ENCODE data around the gene TXNDC16.

GRCh38 chr14:52494444-52494843 lies 57.9 kb downstream of the TXNDC16 start:
- TF ChIP-seq, protein P1, sequence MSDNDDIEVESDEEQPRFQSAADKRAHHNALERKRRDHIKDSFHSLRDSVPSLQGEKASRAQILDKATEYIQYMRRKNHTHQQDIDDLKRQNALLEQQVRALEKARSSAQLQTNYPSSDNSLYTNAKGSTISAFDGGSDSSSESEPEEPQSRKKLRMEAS (IDR thresholded peaks at IDR 0.05), result no peak
- TF ChIP-seq FOSB (CRISPR knock-in tag; IDR thresholded peaks at IDR 0.05) (no peak), CEBPB (IDR thresholded peaks at IDR 0.05) (no peak), RAD21 (conservative IDR thresholded peaks at IDR 0.05 in 1 of 2, IDR thresholded peaks at IDR 0.05 in 1 of 2) (no peak), MYC (IDR thresholded peaks at IDR 0.05; ENCODE audit: borderline replicate concordance, low read length) (no peak)
- TF ChIP-seq, protein P2, sequence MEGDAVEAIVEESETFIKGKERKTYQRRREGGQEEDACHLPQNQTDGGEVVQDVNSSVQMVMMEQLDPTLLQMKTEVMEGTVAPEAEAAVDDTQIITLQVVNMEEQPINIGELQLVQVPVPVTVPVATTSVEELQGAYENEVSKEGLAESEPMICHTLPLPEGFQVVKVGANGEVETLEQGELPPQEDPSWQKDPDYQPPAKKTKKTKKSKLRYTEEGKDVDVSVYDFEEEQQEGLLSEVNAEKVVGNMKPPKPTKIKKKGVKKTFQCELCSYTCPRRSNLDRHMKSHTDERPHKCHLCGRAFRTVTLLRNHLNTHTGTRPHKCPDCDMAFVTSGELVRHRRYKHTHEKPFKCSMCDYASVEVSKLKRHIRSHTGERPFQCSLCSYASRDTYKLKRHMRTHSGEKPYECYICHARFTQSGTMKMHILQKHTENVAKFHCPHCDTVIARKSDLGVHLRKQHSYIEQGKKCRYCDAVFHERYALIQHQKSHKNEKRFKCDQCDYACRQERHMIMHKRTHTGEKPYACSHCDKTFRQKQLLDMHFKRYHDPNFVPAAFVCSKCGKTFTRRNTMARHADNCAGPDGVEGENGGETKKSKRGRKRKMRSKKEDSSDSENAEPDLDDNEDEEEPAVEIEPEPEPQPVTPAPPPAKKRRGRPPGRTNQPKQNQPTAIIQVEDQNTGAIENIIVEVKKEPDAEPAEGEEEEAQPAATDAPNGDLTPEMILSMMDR (IDR thresholded peaks at IDR 0.05), result no peak
- TF ChIP-seq, protein P3, sequence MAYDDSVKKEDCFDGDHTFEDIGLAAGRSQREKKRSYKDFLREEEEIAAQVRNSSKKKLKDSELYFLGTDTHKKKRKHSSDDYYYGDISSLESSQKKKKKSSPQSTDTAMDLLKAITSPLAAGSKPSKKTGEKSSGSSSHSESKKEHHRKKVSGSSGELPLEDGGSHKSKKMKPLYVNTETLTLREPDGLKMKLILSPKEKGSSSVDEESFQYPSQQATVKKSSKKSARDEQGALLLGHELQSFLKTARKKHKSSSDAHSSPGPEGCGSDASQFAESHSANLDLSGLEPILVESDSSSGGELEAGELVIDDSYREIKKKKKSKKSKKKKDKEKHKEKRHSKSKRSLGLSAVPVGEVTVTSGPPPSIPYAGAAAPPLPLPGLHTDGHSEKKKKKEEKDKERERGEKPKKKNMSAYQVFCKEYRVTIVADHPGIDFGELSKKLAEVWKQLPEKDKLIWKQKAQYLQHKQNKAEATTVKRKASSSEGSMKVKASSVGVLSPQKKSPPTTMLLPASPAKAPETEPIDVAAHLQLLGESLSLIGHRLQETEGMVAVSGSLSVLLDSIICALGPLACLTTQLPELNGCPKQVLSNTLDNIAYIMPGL (CRISPR knock-in tag; IDR thresholded peaks at IDR 0.05; ENCODE audit: borderline replicate concordance), result no peak
- TF ChIP-seq, protein P4, sequence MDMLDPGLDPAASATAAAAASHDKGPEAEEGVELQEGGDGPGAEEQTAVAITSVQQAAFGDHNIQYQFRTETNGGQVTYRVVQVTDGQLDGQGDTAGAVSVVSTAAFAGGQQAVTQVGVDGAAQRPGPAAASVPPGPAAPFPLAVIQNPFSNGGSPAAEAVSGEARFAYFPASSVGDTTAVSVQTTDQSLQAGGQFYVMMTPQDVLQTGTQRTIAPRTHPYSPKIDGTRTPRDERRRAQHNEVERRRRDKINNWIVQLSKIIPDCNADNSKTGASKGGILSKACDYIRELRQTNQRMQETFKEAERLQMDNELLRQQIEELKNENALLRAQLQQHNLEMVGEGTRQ (IDR thresholded peaks at IDR 0.05), result no peak

All from A549 (cell line).